Measurements from ENCODE around the gene PHAF1. TPM values are rescaled to one million over a fixed set of nuclear protein-coding genes. Genes with fewer than 3 reads are reported as not detected.

The PHAF1 gene
- total RNA-seq, 1 donor from 2014 or later, result 14.9 TPM

GRCh38 chr16:67192781-67193361 is 83.1 kb downstream of the PHAF1 start:
- Mint-ChIP-seq H3K4me1 (ENCODE audit: low read depth) (peaks cover 32% of the 10 kb centered on the region), H3K9me3 (ENCODE audit: low read depth) (no peaks in the 10 kb centered on the region), H3K27me3 (ENCODE audit: low read depth) (no peaks in the 10 kb centered on the region), H3K4me3 (ENCODE audit: unreplicated experiment) (peak overlapping the region; percentile 87), H3K36me3 (ENCODE audit: low read depth) (peaks cover 21% of the 10 kb centered on the region), H3K27ac (ENCODE audit: unreplicated experiment) (peak overlapping the region; percentile 79)
- DNase-seq (ENCODE audit: low spot score), result no peak
- TF ChIP-seq CTCF (IDR thresholded peaks at IDR 0.05), result no peak

- no peak for DNase-seq (ENCODE audit: low spot score)
- Mint-ChIP-seq H3K9me3 (ENCODE audit: low read depth) (no peaks in the 10 kb centered on the region), H3K4me3 (ENCODE audit: unreplicated experiment) (peak overlapping the region; percentile 87), H3K27ac (ENCODE audit: unreplicated experiment) (peak overlapping the region; percentile 45), H3K4me1 (ENCODE audit: low read depth) (peaks cover 36% of the 10 kb centered on the region), H3K36me3 (ENCODE audit: low read depth) (peaks cover 25% of the 10 kb centered on the region), H3K27me3 (ENCODE audit: low read depth) (no peaks in the 10 kb centered on the region)
- TF ChIP-seq CTCF (IDR thresholded peaks at IDR 0.05), result no peak
Observed at GRCh38 chr16:67193536-67193935, 83.8 kb downstream of the PHAF1 start.

GRCh38 chr16:67194260-67194659 is 84.5 kb downstream of the PHAF1 start:
- H3K27me3 Mint-ChIP-seq (ENCODE audit: low read depth), result no peaks in the 10 kb centered on the region
- no peaks in the 10 kb centered on the region for H3K9me3 Mint-ChIP-seq (ENCODE audit: low read depth)
- peaks cover 25% of the 10 kb centered on the region for H3K36me3 Mint-ChIP-seq (ENCODE audit: low read depth)
- peak overlapping the region; percentile 17 for H3K27ac Mint-ChIP-seq (ENCODE audit: unreplicated experiment)
- peak overlapping the region; percentile 87 for H3K4me3 Mint-ChIP-seq (ENCODE audit: unreplicated experiment)
- H3K4me1 Mint-ChIP-seq (ENCODE audit: low read depth), result peaks cover 36% of the 10 kb centered on the region
- no peak for DNase-seq (ENCODE audit: low spot score)
- no peak for TF ChIP-seq CTCF (IDR thresholded peaks at IDR 0.05)

- H3K4me1 Mint-ChIP-seq (ENCODE audit: low read depth), result peaks cover 36% of the 10 kb centered on the region
- peaks cover 25% of the 10 kb centered on the region for H3K36me3 Mint-ChIP-seq (ENCODE audit: low read depth)
- TF ChIP-seq CTCF (IDR thresholded peaks at IDR 0.05), result no peak
- DNase-seq (ENCODE audit: low spot score), result peak; percentile 69
- no peaks in the 10 kb centered on the region for H3K9me3 Mint-ChIP-seq (ENCODE audit: low read depth)
- no peak overlapping the region for H3K27ac Mint-ChIP-seq (ENCODE audit: unreplicated experiment)
- no peaks in the 10 kb centered on the region for H3K27me3 Mint-ChIP-seq (ENCODE audit: low read depth)
- no peak overlapping the region for H3K4me3 Mint-ChIP-seq (ENCODE audit: unreplicated experiment)
Observed at GRCh38 chr16:67195676-67196075, 85.9 kb downstream of the PHAF1 start.

- H3K9me3 Mint-ChIP-seq (ENCODE audit: low read depth), result no peaks in the 10 kb centered on the region
- H3K4me3 Mint-ChIP-seq (ENCODE audit: unreplicated experiment), result no peak overlapping the region
- H3K4me1 Mint-ChIP-seq (ENCODE audit: low read depth), result peaks cover 29% of the 10 kb centered on the region
- H3K36me3 Mint-ChIP-seq (ENCODE audit: low read depth), result peaks cover 25% of the 10 kb centered on the region
- DNase-seq (ENCODE audit: low spot score), result no peak
- no peak for TF ChIP-seq CTCF (IDR thresholded peaks at IDR 0.05)
- H3K27ac Mint-ChIP-seq (ENCODE audit: unreplicated experiment), result no peak overlapping the region
- H3K27me3 Mint-ChIP-seq (ENCODE audit: low read depth), result no peaks in the 10 kb centered on the region
Observed at GRCh38 chr16:67196881-67197280, 87.1 kb downstream of the PHAF1 start.

Measured in chondrocyte (in vitro differentiated cells).